GM18868 (cell line): ENCODE measurements around the gene AATF.

Experiments used
- ATAC-seq: cut with Tn5 transposase; IDR thresholded peaks from one replicate; pipeline ENCODE4 v1.9.1; 2021; ENCODE audit warnings: mild to moderate bottlenecking, moderate library complexity; ENCODE audit not compliant: unreplicated experiment

The AATF gene

DNA sequence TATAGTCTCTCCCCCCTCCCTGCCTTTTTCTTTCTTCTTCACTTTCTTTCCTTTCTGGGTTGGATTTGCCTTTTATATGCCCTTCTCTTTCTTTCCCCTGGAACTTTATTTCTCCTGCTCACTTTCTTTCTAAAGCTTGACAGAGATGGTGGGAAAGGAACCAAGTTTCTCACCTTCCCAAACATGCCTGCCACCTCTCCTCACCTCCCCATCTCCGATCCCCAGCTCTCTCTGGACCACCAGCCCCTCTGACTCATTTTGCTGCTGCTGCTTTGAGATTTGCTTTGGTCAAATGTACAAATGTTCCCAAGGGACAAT is 18.2 kb upstream of the AATF start:
- no peak for ATAC-seq

DNA sequence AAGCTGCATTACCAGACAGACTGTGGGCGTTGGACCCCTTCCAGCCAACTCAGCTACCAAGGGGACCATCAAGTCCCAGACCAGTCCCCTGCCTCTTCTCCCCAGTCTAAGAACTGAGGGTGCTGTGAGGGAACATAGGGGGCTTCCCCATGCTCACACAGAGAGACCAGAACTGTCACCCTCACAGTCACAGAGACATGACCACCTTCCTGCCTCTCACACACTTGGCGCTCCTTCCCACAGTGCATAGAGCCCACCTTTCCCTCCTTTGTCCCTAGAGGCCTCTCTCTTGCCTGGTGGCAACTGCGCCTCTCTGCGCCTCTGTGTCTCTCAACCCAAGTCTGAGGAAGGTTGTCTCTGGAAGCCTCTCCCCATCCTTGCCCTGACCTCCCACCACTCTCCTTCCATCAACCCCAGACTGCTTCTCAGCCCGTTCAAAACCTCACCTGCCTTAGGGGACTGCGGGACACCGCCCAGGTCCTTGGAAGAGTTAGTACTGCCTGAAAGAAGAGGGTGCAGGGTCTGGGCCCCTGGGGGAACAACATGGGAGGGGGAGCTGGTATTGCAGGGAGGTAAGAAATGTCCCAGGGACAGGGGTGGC is 17.6 kb upstream of the AATF start:
- ATAC-seq: no peak

DNA sequence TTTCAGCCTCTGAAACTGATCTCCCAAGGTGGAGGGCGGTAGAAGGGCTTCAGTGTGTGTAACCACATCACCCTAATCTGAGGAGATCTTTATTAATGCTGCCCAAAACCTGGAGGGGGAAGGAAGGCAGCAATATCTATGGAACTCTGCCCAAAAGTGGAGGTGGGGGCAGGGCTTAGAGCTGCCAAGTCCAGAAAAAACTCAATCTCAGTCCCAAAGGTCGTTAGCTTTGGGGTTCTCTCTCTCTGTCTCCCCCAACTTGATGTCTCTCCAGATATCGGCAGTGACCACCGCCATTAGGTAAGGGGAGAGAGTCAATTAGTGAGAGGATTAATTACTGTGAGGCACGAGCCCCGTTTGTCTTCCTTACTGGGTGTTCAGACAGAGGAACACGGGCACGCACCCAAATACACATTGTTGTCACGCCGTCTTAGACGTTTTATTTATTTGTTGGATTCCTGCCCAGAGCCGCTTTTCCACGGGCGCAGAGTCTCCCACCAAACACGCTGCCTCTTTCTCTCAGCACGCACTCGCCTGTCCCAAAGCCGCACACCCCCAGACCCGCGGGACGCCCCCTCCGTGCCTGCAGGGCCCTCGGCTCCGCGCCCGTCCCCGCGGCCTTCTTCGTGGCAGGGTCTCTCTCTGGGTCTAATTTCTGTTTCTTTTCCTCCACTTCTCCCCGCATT is 16.9 kb upstream of the AATF start:
- no peak for ATAC-seq

GRCh38 chr17:36932383-36932693 is 16.4 kb upstream of the AATF start:
- ATAC-seq: no peak

GRCh38 chr17:36932694-36933511 is 15.9 kb upstream of the AATF start:
- ATAC-seq: no peak

- no peak for ATAC-seq
Observed at GRCh38 chr17:36933512-36934143, 15.1 kb upstream of the AATF start.

DNA sequence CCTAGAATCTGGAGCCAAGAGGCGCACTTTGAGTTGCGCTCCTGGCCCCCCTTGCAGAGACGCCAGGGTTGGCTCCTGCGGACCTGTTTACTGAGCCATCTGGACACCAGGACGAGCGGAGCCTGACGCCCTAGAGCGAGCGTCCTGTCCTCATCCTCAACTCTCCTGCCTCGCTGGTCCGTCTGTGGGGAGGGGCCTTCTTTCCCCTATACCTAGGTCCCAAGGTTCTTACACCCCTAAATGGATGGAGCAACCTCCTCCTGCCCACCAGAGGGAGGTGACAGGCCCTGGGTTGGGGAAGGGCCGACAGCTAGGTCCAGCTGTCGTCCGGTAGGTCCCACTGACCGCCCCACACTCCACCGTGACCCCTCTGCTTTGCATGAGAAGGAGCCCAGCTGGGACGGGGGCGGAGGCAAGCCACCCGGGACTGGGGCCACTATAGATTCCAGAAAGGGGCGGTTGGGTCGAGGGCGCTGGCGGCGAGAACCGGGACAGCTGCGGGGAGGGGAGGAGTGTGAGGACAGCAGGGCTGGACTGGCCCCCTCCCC is 14.5 kb upstream of the AATF start:
- ATAC-seq: no peak

DNA sequence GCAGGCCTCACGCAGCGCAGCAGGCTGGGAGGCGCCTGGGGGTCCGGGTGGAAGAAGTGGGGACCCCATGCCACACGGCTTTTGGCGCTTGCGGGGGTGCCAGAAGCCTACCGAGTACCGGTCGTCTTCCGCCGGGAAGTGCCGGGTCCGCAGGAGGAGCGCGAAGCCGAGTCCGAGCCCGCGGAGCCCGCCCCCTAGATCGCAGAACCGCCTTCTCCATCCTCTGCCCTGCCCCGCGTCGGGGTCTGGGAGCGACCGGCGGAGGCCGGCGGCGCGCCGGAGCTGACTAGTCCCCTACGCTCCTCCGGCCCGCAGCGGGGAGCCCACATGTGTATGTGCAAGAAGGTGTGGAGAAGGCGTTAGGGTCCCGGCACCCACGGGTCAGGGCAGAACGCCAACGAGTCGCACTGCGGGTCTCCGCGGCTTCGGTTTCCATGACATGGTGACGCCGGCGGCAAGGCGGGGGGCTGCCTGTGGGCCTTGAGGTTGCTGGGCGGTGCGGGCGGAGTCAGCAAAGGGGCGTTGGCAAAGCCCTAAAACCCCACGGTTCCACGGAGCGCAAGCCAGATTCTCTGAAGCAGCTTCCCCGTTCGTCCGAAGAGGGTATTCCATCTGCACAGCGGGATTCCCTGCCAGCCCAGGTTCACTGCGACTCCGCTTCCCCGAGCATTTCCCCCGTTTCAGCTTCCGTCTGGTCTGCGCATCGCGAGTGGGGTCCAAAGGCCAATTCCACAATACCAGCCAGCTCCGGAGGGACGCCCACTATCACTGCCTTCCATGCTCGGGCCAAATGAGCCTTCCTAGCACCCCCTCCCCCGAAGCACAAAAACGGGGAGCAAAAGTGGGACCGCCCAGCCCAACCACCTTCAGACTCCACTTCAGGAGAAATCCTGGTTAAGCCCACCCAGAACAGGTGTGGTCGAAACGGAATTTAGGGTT is 13.8 kb upstream of the AATF start:
- no peak for ATAC-seq

- no peak for ATAC-seq
Observed at GRCh38 chr17:36935671-36936454, 12.9 kb upstream of the AATF start.

GRCh38 chr17:36936455-36937000 is 12.2 kb upstream of the AATF start:
- ATAC-seq: no peak

GRCh38 chr17:36937001-36937958 is 11.5 kb upstream of the AATF start, which contains the start of gene LHX1:
LHX1 (plus strand) TSS chr17:36937475; CDS start chr17:36938198, 723 bp downstream.
- no peak for ATAC-seq

DNA sequence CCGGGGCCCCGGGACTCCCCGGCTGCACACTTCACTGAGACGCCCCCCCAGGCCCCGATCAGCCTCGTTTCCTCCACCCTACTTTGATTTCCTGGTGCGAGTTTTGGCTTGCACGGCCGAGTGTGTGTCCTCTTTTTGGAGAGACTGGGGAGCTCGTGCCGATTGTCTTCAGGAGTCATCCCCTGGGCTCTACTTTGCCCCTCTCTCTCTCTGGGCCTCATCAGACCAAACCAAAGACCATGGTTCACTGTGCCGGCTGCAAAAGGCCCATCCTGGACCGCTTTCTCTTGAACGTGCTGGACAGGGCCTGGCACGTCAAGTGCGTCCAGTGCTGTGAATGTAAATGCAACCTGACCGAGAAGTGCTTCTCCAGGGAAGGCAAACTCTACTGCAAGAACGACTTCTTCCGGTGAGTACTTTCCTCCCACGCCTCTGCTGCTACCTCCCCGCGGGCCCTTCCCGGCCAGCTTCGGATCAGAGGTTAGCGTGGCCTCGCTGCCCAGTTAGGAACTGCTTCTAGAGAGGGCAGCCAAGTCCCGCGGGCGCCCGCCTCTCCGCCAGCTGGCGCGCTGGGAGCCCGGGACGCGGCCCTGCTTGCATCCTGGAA is 10.7 kb upstream of the AATF start:
- ATAC-seq: no peak

DNA sequence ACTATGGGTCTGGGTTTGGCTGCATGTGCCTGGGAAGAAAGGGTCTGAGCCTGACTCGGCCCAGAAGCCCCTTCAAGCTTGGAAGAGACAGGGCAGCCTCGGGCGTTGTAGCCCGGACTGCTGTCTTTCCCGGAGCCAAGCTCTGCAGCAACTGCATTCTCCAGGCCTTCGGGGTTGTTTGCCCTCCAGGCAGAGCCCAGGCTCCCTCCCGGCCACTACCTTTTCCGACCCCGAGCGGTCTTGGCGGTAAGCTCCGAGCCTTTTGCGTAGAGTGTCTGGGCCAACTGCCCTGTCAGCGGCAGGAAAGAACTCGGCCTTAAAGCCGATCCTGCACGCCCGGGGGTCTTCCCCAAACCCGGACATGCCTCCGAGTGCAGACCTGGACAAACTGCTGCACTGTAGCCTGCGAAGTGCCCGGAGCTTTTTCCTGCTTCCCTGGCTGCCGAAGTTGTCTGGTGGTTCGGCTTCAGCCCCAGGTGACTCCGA is 10.1 kb upstream of the AATF start:
- ATAC-seq: no peak

- no peak for ATAC-seq
Observed at GRCh38 chr17:36939052-36939801, 9.5 kb upstream of the AATF start.

DNA sequence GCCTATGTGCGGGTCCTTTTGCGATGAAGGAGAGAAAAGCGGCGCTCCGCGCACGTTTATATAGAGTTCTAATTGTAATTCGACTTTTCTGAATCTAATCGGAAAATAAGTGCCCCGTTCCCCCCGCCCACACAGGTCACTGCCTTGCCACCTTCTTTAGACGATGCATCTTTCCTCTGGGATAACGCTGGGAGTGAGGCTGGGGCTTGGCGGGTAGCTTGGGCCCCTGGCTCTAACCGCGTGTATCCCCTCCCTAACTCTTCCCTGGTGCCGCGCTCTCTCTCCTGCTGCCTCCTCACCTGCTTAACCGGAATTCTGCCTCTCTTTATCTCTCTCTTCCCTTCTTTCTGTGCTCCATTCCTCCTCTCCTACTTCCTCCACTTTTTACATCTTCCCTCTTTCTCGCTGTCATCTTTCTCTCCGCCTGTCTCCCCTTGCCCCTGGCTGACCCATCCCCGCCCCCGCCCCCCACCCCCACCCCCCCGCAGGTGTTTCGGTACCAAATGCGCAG is 8.9 kb upstream of the AATF start:
- no peak for ATAC-seq

DNA sequence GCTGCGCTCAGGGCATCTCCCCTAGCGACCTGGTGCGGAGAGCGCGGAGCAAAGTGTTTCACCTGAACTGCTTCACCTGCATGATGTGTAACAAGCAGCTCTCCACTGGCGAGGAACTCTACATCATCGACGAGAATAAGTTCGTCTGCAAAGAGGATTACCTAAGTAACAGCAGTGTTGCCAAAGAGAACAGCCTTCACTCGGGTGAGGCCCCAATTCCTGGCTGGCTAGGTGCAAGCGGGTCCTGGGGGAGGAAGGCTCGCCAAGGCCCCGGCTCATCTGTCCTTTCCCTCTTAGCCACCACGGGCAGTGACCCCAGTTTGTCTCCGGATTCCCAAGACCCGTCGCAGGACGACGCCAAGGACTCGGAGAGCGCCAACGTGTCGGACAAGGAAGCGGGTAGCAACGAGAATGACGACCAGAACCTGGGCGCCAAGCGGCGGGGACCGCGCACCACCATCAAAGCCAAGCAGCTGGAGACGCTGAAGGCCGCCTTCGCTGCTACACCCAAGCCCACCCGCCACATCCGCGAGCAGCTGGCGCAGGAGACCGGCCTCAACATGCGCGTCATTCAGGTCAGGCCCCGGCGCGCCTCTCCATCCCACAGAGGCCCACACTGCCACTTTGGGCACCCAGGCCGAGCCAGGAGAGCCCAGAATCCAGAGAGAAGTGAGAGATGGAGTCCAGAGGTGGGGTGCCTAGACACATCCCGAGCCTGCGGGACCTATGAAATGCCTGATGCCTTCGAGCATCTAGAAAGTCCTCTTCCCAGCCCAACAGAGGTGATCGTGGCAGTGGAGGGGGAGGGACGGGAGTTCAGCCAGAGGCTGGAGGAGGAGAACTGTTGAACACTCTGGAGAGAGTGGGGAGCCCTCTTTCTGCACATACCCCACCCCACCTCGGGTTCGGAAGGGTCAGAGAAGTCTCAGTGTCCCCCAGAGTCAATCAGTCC is 8.2 kb upstream of the AATF start:
- ATAC-seq: no peak
